SW 1271 (cell line): ENCODE data around the gene ZNF362.

Experiments used
- DNase-seq, 2 experiments: peaks; one replicate each; lab custom pipeline; 2025; lab: John Stamatoyannopoulos, UW

The ZNF362 gene

DNA sequence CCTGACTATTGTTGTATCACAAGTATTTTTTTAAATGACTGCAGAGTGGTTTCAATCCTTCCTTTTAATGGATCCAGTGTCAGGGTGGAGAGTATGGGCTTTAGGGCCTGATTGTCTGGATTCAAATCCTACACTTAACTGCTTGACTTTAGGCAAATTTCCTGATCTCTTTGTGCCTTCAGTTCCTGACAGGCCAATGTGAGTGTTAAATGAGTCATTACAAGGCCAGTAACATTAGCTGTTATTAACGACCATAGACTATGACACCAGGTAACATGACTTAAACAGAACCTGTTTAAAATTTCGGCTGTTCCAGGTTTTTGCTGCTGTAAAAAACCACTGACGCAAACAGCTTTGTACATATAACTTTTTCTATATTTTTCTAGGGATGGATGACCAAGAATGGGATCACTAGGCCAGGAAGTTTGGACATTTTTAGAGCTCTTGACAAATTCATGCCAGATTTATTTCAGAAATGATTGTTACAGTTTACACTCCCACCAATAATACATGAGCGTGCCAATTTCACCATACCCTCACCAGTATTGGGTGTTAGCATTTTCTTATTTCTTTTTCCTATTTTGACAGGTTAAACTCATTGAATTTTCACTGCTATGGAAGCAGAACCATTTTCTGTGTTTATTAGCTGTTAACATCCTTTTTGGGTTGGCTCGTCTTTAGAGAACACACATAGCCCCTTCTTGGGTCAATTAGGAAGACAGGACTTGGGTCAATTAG is 11.3 kb downstream of the ZNF362 start:
- no peak for DNase-seq

DNA sequence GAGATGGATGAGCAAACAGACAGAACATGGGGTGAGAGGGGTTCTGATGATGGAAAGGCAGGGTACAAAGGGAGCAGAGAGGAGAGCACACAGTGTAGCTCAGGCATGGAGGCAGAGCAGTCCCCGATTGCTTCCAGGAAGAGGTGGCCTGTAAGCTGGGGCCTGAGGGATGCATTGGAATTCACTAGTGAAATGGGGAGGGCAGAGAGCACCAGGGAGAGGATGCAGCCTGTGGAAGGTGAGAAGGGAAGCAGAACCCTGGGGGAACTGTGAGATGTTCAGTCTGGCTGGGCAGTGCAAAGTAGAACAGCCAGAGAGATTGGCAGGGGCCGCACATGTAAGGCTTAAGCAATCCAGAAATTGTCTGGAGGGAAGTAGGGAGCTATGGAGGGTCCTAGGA is 12.2 kb downstream of the ZNF362 start:
- DNase-seq, result no peak

DNA sequence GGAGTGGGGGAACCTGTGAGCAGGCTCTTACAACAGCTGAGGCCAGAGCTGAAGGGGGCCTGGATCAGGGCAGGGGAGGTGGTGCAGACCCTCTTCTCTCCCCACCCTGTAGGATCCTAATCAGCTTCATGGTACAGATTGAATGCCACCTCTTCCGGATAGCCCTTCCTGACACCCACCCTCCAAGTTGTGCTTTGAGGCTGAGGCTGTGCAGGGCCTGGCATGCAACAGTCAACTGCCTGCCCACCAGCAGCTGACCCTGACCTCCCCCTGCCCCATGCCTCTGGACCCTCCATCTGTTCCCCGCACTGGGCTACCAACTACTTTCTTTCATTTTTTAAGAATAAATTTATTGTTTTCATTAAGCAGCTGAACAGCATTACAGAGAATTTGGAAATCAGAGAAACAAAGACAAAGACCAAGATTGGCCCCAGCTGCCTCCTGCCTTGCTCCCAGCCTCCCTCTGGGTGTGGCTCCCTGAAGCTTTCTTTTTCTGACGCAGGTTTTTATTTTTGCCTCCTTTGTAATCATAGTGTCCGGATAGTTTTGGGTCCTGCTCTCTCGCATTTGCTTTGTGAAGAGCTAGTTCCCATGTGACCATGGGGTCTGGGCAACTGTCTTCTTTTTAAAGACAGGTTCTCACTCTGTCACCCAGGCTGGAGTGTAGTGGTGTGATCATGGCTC is 12.8 kb downstream of the ZNF362 start:
- no peak for DNase-seq

DNA sequence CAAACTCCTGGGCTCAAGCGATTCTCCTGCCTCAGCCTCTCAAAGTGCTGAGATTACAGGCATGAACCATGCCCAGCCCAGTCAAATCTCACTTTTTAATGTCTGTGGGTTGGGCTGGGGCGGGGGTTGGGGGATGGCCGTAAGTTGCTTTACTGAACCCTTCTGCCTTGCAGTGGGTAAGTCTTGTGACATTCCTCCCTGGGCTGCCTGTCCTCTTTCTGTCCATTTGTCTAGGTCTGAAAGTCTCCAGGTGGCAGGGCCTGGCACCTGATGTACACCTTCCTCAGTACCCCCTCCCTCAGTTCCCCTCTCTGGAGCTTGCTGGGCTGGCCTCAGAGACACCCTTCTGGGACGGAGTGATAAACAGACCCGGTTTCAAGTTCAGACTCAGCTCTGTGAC is 13.3 kb downstream of the ZNF362 start:
- no peak for DNase-seq

DNA sequence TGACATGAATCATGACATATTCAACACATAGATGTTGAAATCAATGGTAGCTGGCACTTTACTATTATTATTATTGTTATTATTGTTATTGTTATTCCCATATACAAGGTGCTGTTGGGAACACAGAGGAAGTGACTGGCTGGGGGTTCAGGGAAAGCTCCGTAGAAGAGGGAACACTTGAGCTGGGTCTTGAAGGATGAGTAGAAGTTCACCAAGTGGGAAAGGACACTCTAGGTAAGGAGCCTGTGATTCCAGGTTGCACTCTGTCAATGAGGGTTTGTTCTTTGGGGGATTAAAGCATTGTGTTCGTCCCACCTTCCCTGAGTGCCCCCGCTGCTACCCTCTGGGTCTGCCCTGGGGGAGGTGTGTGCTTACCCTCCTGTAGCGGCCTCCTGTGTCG is 14.1 kb downstream of the ZNF362 start:
- DNase-seq, result no peak

DNA sequence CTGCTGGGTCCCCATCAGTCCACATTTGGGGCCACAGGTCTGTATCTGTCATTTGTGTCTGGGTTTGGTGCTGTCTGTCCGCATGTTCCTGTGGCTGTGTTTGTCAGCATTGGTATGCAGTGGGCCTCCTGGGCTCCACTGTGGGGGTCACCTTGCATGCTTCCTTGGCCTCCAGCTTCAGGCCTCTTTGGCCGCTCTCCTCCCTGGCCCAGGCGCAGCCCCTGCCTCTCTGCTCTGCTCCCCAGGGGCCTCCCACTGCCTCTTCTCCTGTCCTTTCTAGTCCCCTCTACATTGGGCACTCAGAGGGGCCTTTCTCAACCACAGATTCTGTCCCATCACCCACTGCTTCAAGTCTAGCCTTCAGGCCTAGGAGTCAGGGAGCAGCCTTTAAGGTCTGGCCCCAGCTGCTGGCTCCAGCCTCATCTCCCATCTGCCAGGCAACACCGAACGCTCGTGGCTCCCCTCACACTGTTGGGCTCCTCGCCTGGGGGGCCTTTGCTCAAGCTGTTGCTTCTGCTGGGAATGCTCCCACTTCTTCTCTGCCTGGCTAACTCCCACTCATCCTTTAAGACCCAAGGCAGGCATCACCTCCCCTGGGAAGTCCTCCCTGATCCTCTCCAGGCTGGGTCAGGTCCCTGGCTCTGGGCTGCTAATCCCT is 14.6 kb downstream of the ZNF362 start:
- no peak for DNase-seq

DNA sequence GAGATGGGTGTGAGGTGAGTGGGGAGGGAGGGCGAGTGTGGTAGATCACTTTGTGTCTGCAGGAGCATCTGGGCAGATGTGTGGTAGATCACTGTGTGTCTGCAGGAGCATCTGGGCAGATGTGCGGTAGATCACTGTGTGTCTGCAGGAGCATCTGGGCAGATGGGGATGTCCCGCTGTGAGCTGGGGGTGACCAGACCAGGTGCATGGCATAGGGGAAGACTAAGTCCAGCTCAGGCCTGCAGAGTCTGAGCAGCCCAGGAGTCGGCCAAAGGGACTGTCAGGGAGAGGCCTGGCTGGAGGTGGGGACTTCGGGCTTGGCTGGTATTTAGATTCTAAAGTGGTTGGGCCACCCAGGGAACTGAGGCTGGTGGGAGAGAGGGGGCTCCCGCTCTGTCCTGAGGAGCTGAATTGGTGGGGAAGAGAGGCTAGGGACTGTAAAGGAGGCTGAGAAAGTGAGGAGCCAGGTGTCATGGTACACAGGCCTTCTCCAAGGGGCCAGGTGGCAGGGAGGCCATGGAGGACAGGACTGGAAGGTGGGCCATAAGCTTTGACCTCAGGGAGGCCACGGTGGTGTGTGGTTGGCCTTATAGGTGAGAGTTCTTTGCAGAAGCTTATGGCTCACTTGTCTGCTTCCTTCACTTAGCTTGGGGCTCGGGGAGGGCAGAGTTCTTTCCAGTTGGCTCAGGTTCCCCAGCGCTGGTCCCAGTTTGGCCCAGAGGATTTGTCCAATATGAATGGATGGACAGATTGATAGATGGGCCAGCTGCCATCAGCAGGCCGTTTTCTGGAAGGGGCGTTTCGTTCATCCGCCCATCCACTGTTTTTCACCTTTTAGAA is 15.6 kb downstream of the ZNF362 start:
- DNase-seq, result no peak

DNA sequence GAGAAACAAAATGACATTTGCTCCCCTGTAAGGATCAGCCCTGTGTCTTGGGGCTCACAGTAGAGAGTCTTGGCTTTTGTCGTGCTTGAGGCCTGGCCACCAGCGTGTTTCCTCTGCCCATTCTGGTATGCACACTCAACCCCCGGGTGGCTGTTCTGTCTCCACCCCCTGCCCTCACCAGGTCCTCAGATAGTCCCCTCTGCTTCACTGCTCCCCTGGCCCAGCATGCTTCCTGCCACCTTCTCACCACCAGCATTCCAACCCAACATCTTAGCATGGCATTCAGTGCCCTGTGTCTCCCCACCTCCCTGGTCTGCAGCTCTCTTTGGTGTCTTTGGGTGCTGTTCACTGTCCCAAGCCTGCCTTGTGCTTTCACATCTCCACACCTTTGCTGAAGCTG is 16.2 kb downstream of the ZNF362 start:
- DNase-seq, result no peak

DNA sequence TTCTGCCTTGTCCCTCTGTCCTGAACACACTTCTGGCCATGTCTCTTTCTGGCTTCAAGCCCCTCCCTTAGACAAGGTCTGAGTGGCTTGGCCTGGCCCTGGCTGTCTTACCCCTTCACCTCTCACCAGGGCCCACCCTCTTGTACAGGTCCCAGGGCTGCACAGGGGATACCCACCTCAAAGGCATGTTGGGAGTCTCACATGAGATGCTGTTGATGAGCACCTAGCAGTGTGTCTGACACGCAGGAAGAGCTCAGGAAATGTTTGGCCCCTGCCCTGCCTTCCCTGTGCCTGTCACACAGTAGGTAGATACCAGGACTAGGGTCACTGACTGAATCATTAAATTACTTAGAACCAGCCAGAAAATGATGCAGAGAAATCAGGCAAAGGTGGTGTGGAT is 16.6 kb downstream of the ZNF362 start:
- DNase-seq, result no peak

DNA sequence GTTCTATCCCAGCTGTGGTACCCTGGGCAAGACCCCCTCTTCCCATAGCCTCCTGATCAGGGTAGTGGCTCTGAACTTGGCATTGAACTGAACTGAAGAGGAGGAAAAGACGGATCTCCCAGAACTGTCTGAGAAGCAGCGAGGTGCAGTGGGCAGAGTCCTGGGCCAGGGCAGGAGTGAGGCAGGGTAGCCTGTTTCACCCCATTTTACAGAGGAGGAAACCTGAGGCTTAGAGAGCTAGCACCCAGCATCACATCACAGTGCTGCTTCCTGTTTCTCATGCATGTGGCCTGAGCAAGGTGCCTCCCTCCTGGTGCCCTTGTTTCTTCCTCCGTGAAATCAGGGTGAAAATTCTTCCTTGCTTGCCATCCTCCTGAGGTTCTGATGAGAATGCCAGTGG is 17.1 kb downstream of the ZNF362 start:
- DNase-seq, result no peak

DNA sequence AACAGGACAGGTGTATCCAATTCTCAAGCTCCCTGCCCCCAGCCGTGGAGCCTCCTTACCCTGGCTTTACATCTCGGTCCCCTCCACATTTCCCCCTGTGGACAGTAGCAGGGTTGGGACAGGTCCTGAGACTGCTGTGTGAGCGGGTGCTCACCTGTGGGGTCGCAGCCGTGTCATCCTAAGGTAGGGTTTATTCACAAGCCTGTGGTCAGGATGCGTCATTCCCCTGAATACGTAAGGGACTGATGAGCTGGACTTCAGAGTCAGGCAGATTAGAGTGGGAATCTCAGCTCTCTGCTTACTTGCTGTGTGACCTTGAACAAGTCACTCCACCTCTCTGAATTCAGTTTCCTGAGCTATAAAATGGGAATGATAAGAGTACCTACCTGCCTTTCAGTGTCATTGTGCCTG is 17.7 kb downstream of the ZNF362 start:
- DNase-seq, result no peak

DNA sequence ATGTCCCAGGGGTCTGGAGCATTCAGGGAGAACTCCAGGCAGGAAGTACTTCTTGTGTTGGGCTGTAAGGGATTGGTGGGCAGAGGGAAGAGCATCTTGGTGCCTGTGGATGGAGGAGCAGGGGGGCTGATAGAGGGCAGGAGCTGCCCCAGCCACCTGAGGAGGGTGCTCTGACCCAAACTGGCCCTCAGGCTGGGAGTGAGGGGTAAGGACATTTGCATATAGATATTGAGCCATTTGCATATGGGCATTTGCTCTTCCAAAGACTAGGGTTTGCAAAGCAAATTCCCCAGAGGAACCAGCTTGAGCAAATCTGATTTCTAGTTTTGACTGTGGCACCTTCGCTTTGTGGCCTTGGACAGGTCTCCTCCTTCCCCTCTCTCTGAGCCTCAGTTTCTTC is 18.2 kb downstream of the ZNF362 start:
- no peak for DNase-seq

DNA sequence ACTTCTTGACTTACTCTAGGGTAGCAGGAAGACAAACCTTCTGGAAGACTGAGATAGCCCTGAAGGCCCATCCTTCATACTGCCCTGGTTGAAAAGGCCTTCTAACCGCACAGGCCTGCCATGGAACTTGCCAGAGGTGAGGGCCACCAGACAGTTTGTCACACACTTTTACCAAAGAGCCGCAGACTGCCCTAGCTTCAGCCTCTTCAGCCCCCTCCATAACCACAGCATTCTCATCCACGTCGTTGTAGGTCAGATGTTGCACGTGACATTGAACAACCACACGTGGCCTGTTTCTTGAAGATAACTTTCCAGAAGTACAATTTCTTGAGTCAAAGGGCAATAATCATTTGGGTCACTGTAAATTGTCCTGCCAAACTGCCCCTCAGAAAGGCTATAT is 18.9 kb downstream of the ZNF362 start:
- DNase-seq, result no peak

DNA sequence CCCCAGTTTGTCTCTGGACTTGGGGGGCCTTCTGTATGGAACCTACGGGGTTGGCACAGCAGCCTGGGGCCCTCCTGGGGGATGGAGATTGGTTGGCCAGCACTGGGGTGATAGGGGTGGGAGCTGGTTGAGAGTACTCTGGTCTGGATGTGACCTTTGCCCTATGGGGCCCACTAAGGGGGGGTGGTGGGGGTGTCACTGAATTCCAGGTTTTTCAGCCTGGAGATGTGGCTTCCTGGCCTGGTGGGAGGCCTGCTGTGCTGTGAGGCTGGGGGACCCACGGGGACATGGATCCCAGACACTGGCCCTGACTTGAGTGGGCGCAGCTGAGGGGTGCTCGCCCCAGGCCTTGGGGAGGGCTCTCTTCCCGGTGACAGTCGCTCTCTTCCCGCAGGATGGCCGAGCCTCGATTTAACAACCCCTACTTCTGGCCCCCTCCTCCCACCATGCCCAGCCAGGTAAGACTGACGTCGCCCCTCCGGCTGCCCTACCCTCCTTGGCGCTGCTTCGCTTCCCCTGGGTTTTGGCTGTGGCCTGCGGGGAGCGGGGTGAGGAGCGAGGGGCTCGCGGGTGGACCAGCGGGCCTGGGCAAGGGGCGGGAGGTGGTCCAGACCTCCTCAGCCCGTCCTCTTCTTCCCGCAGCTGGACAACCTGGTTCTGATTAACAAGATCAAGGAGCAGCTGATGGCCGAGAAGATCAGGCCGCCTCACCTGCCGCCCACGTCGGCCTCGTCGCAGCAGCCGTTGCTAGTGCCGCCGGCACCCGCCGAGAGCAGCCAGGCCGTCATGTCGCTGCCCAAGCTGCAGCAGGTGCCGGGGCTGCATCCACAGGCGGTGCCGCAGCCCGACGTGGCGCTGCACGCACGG is 19.6 kb downstream of the ZNF362 start:
- no peak for DNase-seq

DNA sequence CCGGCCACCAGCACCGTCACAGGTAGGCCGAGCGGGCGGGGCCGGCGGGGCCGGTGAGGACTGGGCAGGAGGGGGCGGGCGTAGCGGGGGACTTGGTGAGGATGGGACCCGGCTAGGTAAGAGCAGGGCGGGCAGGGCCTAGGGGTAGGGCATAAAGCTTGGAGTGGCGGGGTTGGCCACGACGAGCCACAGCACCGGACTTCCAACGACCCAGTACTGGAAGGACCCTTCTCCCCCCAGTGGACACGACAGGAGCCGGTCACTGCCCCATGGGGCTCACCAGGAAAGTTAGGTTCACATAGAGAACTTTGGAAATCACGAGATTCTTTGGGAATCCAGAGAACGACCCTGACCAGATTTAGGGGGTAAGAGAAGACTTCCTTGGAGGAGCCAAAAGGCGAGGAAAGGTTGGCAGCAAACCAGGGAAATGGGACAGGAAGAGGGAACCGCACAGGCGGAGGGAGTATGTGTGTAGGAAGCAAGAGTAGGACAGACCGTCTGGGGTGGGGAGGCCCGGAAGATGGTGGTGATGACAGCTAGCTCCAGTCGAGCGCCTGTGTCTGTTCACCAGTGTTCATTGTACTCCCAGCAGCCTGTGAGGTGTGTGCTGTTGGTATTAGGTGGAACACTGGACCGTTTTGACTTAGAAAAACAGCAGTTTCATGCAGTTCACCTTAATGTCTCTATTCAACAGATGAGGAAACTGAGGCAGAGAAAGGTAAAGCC is 20.4 kb downstream of the ZNF362 start:
- DNase-seq, result no peak

DNA sequence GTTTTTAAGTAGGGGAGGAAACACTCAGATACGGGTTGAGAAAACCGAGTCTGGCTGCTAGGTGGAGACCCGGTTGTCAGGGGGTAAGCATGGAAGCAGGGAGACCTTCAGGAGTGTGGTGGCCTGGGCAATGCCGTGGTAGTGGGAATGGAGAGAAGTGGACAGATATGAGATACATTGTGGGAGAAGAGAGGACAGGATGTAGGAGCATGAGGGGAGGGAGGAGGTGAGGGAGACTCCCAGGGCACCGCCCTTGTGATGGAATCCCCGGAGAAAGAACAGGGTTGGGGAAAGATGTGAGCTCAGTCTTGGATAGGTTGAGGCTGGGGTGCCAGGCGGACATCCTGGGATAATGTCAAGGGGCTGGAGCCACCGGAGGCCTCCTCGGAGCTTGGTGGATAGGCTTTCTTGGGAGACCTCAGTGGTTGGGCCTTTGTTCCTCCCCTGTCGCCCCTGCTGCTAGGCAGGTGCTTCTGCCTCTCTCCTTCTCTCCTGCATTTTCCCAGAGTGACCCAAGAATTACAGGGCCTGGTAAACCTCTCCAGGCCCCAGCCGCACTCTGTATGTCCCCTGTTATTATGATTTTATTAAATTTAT is 21.3 kb downstream of the ZNF362 start:
- DNase-seq, result no peak

DNA sequence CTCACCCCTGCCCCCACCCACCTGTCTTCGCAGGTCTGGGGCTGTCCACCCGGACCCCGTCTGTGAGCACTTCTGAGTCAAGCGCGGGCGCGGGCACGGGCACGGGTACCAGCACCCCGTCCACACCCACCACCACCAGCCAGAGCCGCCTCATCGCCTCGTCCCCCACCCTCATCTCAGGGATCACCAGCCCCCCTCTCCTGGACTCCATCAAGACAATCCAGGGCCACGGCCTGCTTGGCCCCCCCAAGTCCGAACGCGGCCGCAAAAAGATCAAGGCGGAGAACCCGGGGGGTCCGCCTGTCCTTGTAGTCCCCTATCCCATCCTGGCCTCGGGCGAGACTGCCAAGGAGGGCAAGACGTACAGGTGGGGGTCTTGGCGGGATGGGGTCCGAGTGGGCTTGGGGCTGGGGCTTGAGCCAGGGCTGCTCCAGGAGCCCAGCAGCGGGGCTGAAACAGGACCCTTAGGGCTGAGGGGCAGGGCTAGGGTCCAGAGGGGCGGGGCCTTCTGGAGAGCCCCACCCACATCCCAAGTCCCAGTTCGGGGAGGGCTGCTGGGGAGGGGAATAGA is 23.9 kb downstream of the ZNF362 start:
- DNase-seq, result no peak

DNA sequence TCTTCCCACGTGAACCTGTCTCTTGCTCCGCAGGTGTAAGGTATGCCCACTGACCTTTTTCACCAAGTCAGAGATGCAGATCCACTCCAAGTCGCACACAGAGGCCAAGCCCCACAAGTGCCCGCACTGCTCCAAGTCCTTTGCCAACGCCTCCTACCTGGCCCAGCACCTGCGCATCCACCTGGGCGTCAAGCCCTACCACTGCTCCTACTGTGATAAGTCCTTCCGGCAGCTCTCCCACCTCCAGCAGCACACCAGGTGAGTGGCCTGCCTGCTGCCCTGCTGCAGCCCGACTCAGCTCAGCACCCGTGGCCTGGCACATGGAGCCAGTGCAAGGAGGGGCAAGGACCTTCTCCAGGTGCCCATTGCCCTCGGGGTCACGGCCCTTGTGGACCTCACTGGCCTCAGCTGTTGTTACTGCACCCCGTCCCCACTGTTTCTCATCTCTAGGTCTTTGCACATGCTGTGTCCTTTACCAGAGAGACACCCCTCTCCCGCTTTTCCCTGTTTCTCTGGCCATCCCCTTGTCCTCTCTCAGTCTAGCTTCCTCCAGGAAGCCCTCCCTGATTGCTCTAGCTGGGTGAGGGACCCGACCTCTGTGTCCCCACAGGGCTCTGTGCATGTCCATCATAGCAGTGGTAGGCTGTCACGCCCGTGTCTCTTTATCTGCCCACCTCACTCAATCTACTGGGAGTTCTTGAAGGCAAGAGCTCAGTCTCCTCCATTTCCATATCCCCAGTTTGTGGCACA is 25.4 kb downstream of the ZNF362 start:
- no peak for DNase-seq

DNA sequence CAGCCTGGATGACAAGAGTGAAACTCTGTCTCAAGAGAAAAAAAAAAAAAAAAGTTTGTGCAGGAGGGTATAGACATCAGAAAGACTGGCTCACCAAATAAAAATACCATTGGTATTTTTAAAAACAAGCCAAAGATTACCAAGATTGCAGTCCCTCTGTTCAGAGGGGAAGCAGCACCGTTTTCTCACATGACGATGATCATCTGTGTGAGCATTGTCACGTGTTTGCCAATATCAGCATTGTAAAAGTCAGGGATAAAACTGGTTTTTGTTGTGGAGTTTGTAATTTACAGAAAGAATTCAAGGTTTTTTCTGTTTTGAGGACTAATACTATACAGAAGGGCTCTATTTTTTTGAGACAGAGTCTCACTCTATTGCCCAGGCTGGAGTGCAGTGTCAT is 26.5 kb downstream of the ZNF362 start:
- no peak for DNase-seq
